HEK293T (cell line): Measurements from ENCODE around the gene ACP4.
"Not testable (repeated sequence)": the region's sequence is repeated elsewhere in the genome, so short reads cannot be mapped to it uniquely, and the experiment has no call there.

Experiments
- ARNT ChIP-seq: fragments of 450-650 bp; IDR thresholded peaks from 2 replicates; pipeline ENCODE4 v1.6.1; 2017; ENCODE audit warnings: mild to moderate bottlenecking
- BHLHE40 ChIP-seq: fragments of 450-650 bp; IDR thresholded peaks from 2 replicates; pipeline ENCODE4 v1.6.1; 2016; ENCODE audit warnings: mild to moderate bottlenecking, moderate library complexity, borderline replicate concordance
- CTBP1 ChIP-seq: fragments of 450-650 bp; IDR thresholded peaks from 2 replicates; pipeline ENCODE4 v1.6.1; 2016; ENCODE audit warnings: borderline replicate concordance
- FOXA1 ChIP-seq: fragments of 450-650 bp; IDR thresholded peaks from 2 replicates; pipeline ENCODE4 v1.6.1; 2016; ENCODE audit warnings: mild to moderate bottlenecking
- FOXM1 ChIP-seq: fragments of 450-650 bp; IDR thresholded peaks from 2 replicates; pipeline ENCODE4 v1.6.1; 2017; ENCODE audit warnings: mild to moderate bottlenecking, borderline replicate concordance
- NFRKB ChIP-seq: fragments of 450-650 bp; IDR thresholded peaks from 2 replicates; pipeline ENCODE4 v1.6.1; 2016; ENCODE audit warnings: mild to moderate bottlenecking, moderate library complexity
- SP1 ChIP-seq: fragments of 450-650 bp; IDR thresholded peaks from 2 replicates; pipeline ENCODE4 v1.6.1; 2017
- SUZ12 ChIP-seq: fragments of 450-650 bp; IDR thresholded peaks from 2 replicates; pipeline ENCODE4 v1.6.1; 2016; ENCODE audit warnings: mild to moderate bottlenecking
- ZNF384 ChIP-seq: fragments of 450-650 bp; IDR thresholded peaks from 2 replicates; pipeline ENCODE4 v1.6.1; 2016
- TF ChIP-seq, protein P1 (sequence below): fragments of 450-650 bp; IDR thresholded peaks from 2 replicates; pipeline ENCODE4 v1.6.1; 2016

DNA sequence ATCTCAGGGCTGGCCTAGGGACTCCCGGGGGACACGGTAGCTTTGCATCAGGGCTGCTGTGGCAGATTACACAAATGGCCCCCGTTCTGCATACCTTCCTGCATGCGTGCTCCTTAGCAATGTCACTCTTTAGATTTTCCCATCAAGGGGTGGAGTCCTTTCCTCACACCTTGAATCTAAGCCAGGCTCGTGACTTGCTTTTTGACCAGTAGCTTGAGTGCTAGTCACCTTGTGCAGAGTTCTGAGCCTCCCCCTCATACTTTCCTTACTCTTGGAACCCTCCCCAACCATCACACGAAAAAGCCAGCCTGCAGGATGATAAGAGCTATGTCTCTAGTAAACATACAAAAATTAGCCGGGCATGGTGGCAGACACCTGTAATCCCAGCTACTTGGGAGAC lies 16.8 kb upstream of the ACP4 start:
- not testable (repeated sequence) for TF ChIP-seq FOXA1, ARNT, BHLHE40, SP1, SUZ12, FOXM1, CTBP1, NFRKB, ZNF384
- TF ChIP-seq, protein P1, sequence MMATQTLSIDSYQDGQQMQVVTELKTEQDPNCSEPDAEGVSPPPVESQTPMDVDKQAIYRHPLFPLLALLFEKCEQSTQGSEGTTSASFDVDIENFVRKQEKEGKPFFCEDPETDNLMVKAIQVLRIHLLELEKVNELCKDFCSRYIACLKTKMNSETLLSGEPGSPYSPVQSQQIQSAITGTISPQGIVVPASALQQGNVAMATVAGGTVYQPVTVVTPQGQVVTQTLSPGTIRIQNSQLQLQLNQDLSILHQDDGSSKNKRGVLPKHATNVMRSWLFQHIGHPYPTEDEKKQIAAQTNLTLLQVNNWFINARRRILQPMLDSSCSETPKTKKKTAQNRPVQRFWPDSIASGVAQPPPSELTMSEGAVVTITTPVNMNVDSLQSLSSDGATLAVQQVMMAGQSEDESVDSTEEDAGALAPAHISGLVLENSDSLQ = not testable (repeated sequence)
